HG03196 (cell line): ENCODE data around the gene OXGR1.

Experiments used
- ATAC-seq: cut with Tn5 transposase; IDR thresholded peaks from one replicate; pipeline ENCODE4 v1.9.1; 2021; ENCODE audit not compliant: unreplicated experiment

The OXGR1 gene

GRCh38 chr13:96963786-96964475 is 30.3 kb downstream of the OXGR1 start:
- no peak for ATAC-seq

GRCh38 chr13:96960379-96960778 is 33.9 kb downstream of the OXGR1 start:
- ATAC-seq, result no peak

DNA sequence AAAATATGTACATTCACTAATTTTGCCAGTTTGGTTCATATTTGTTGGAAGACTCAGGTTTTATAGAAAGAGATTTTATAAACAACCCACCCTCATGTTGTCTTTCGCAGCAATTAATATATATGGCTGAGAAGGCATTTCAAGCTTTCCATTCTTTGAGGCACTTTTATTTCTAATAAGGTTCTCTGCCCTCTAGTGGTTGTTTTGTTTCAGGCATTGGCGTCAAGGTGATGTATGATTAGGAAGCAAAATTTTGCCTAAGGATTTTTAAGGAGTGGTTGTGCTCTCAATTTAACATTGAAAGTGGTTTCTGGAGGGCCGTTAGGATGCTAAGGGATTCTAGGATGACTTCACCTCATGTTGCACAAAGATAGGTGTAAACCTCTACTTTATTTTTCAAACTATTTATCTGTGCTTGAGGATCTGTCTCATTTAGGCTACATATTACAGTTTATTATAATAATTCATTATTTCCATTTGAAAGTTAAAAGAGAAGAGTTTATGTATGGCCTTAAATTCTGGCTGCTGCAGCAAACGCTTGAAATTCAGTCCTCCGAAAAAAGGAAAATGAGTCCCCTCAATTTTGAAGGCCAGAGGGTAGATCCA is 35.9 kb downstream of the OXGR1 start:
- no peak for ATAC-seq

DNA sequence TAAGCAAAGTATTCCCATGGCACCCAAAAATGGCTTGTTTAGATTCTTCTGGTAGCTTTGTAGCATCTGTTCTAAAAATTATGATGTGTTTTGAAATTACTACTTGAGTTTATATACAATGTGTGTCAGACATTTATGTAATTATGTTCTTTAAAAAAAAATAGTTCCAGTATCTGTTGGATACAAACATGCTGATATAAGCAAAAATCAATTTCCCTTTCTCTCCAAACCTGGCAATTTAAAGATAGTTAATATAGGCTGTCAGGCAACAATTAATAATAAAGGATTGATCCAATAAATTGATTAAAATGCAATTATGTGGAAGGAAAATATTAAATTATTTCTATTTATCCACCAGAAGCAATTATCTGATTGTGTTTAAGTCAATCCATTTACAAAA is 41.7 kb downstream of the OXGR1 start:
- no peak for ATAC-seq

DNA sequence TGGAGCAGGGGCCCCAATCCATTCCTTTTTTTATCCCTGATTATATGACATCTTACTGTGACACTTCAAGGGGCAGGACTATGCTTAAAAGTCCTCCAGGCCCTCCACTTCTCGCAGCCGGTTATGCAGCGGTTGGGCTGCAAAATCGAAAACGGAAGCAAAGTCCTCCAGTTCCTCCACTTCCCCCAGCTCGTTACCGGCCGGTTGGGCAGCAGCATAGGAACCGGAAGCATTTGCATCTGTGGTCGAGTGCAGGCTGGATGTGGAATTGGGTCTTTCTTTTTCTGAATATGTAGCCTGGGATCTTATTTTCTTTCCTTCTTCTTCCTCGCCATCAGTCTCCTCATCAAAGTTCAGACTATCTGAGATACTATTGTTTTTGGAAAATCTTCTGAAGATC is 46.1 kb downstream of the OXGR1 start:
- ATAC-seq, result no peak

- no peak for ATAC-seq
Measured at GRCh38 chr13:96947343-96947910, 46.8 kb downstream of the OXGR1 start.

DNA sequence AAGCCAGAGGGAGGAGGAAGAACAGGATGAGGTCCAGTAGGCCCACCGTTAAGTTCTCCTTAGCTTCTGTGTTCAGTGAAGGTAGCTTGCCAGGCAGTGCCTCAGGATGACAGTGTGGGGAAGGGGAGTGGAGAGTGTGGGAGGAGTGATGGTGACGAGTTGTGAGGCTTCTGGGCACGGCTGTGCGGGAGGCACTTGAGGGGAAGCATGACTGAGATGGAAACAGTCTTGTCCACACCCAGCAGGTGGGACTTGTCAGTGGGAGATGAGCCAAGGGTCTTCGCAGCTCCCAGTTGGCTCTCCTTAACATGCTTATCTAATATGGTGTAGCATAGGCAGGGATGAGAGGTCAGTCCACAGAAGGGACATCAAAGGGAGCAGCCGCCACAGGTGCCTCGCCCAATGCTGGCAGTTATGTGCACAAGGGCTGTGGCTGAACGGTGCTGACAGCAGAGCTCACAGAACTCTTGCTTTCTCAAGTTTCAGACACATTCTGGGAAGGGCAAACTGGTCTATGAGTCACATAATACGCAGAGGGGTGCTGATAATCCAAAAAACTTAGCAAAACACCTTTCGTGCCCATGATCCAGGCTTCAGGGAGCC is 47.5 kb downstream of the OXGR1 start:
- ATAC-seq, result no peak

GRCh38 chr13:96940961-96941360 is 53.3 kb downstream of the OXGR1 start:
- ATAC-seq, result no peak

- ATAC-seq, result no peak
Measured at GRCh38 chr13:96935901-96936300, 58.4 kb downstream of the OXGR1 start.
